MM.1S (cell line): ENCODE data around the gene SEPTIN5.

Source experiments
- EZH2 ChIP-seq: fragments of 300-600 bp; sonication (generic); optimal IDR thresholded peaks from 2 replicates; pipeline ENCODE3; 2017; ENCODE audit warnings: low read depth, mild to moderate bottlenecking, antibody characterized with exemption, low read length, mixed read lengths
- TF ChIP-seq, protein P1 (sequence below): fragments of 300-600 bp; sonication (generic); IDR thresholded peaks from 2 replicates; pipeline ENCODE4 v1.5.1; 2016; ENCODE audit warnings: antibody characterized with exemption, low read length, mixed read lengths

DNA sequence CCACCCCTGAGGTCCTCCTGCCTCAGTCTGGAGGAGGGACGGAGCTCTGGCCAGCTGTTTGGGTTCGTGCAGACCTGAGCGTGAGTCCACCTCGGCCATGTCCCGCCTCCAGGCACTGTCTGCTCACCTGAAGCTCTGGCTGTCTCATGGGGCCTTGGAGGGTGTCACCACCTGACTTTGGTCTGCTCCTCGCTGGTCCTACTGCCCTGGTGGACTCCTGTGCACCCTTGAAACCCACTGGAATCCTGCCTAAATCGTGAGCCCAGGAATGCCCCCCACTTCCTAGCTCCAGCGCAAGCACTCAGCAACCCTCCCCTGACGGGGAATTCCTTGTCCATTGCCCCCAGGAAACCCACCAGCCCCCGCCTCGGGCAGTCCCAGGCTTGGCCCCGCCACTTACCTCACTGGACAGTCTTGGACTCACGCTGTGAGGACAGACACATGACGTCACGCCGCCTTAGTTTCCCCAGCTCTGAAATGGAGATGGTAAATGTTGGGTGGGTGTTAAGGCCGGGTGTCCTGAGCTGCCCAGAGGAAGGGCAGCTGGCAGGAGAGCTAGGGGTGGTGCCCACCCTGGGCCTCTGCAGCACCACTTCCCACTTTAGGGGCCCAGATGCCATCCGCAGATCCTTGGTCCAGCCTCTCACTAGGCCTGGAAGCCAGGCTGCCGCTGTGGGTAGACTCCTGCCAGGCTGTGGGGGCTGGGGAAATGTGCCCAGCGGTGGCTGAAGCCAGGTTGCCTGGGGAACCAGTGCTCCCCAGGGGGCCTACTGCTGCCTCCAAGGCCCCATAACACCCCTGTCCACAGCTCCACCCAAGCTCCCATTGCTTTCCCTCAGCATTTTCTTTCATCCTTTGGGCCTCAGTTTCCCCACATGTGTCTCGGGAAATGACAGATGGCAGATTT lies 28.1 kb downstream of the SEPTIN5 start:
- TF ChIP-seq, protein P1, sequence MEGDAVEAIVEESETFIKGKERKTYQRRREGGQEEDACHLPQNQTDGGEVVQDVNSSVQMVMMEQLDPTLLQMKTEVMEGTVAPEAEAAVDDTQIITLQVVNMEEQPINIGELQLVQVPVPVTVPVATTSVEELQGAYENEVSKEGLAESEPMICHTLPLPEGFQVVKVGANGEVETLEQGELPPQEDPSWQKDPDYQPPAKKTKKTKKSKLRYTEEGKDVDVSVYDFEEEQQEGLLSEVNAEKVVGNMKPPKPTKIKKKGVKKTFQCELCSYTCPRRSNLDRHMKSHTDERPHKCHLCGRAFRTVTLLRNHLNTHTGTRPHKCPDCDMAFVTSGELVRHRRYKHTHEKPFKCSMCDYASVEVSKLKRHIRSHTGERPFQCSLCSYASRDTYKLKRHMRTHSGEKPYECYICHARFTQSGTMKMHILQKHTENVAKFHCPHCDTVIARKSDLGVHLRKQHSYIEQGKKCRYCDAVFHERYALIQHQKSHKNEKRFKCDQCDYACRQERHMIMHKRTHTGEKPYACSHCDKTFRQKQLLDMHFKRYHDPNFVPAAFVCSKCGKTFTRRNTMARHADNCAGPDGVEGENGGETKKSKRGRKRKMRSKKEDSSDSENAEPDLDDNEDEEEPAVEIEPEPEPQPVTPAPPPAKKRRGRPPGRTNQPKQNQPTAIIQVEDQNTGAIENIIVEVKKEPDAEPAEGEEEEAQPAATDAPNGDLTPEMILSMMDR: no peak
- TF ChIP-seq EZH2: no peak
